KMS-11 (cell line): Measurements from ENCODE around the gene DNAJC19.
"Not testable (repeated sequence)": the region's sequence is repeated elsewhere in the genome, so short reads cannot be mapped to it uniquely, and the experiment has no call there.

Experiments
- H2AFZ ChIP-seq: fragments of 200-600 bp; sonication (generic); 2 replicates; pipeline ENCODE4 v1.6.1; 2016; ENCODE audit warnings: antibody characterized with exemption, mixed run types, low read depth
- H3K27ac ChIP-seq: fragments of 200-600 bp; sonication (generic); 2 replicates; pipeline ENCODE4 v1.6.1; 2016; ENCODE audit warnings: mild to moderate bottlenecking, mixed run types
- H3K27me3 ChIP-seq: fragments of 200-600 bp; sonication (generic); 2 replicates; pipeline ENCODE4 v1.6.1; 2017; ENCODE audit warnings: mild to moderate bottlenecking, low read depth, mixed run types, moderate library complexity; ENCODE audit not compliant: insufficient read depth
- H3K36me3 ChIP-seq: fragments of 200-600 bp; sonication (generic); 2 replicates; pipeline ENCODE4 v1.6.1; 2017; ENCODE audit warnings: mild to moderate bottlenecking, mixed run types; ENCODE audit not compliant: insufficient read depth
- H3K4me1 ChIP-seq: fragments of 200-600 bp; sonication (generic); 2 replicates; pipeline ENCODE4 v1.6.1; 2016; ENCODE audit warnings: mild to moderate bottlenecking, low read depth, mixed run types; ENCODE audit not compliant: poor library complexity, severe bottlenecking
- H3K4me2 ChIP-seq: fragments of 200-600 bp; sonication (generic); 2 replicates; pipeline ENCODE4 v1.7.0; 2016; ENCODE audit warnings: mild to moderate bottlenecking, mixed run types
- H3K4me3 ChIP-seq: fragments of 200-600 bp; sonication (generic); IDR thresholded peaks from 2 replicates; pipeline ENCODE4 v1.6.1; 2017; ENCODE audit warnings: low read depth, low read length, mixed read lengths; ENCODE audit not compliant: insufficient read depth
- H3K79me2 ChIP-seq: fragments of 200-600 bp; sonication (generic); 2 replicates; pipeline ENCODE4 v1.6.1; 2016; ENCODE audit warnings: low read depth, mixed run types; ENCODE audit not compliant: insufficient read depth
- H3K9ac ChIP-seq: fragments of 200-600 bp; sonication (generic); 2 replicates; pipeline ENCODE4 v1.6.1; 2016; ENCODE audit warnings: mild to moderate bottlenecking, mixed run types
- H4K20me1 ChIP-seq: fragments of 200-600 bp; sonication (generic); 2 replicates; pipeline ENCODE4 v1.6.1; 2016; ENCODE audit warnings: mild to moderate bottlenecking, mixed run types; ENCODE audit not compliant: insufficient read depth
- TF ChIP-seq, protein P1 (sequence below): fragments of 200-600 bp; sonication (generic); conservative IDR thresholded peaks from 2 replicates; pipeline ENCODE4 v1.6.1; 2017; ENCODE audit warnings: low read depth, mild to moderate bottlenecking, antibody characterized with exemption, low read length, moderate library complexity, mixed read lengths

The DNAJC19 gene

GRCh38 chr3:181009225-181009624 is 19.7 kb upstream of the DNAJC19 start:
- H3K4me3 ChIP-seq, result no peak overlapping the region
- no peak overlapping the region for H3K4me2 ChIP-seq
- no peaks in the 10 kb centered on the region for H4K20me1 ChIP-seq
- TF ChIP-seq, protein P1, sequence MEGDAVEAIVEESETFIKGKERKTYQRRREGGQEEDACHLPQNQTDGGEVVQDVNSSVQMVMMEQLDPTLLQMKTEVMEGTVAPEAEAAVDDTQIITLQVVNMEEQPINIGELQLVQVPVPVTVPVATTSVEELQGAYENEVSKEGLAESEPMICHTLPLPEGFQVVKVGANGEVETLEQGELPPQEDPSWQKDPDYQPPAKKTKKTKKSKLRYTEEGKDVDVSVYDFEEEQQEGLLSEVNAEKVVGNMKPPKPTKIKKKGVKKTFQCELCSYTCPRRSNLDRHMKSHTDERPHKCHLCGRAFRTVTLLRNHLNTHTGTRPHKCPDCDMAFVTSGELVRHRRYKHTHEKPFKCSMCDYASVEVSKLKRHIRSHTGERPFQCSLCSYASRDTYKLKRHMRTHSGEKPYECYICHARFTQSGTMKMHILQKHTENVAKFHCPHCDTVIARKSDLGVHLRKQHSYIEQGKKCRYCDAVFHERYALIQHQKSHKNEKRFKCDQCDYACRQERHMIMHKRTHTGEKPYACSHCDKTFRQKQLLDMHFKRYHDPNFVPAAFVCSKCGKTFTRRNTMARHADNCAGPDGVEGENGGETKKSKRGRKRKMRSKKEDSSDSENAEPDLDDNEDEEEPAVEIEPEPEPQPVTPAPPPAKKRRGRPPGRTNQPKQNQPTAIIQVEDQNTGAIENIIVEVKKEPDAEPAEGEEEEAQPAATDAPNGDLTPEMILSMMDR, result no peak
- H3K79me2 ChIP-seq, result no peaks in the 10 kb centered on the region
- no peak overlapping the region for H3K27ac ChIP-seq
- no peaks in the 10 kb centered on the region for H3K27me3 ChIP-seq
- no peak overlapping the region for H2AFZ ChIP-seq
- H3K9ac ChIP-seq, result no peak overlapping the region
- no peaks in the 10 kb centered on the region for H3K36me3 ChIP-seq
- no peaks in the 10 kb centered on the region for H3K4me1 ChIP-seq

- TF ChIP-seq, protein P1, result no peak
- no peak overlapping the region for H2AFZ ChIP-seq
- no peak overlapping the region for H3K4me2 ChIP-seq
- H3K27ac ChIP-seq, result no peak overlapping the region
- H3K79me2 ChIP-seq, result no peaks in the 10 kb centered on the region
- no peaks in the 10 kb centered on the region for H3K4me1 ChIP-seq
- H4K20me1 ChIP-seq, result no peaks in the 10 kb centered on the region
- H3K4me3 ChIP-seq, result no peak overlapping the region
- H3K36me3 ChIP-seq, result no peaks in the 10 kb centered on the region
- H3K27me3 ChIP-seq, result no peaks in the 10 kb centered on the region
- no peak overlapping the region for H3K9ac ChIP-seq
Measured at GRCh38 chr3:181008796-181009195, 19.3 kb upstream of the DNAJC19 start.

DNA sequence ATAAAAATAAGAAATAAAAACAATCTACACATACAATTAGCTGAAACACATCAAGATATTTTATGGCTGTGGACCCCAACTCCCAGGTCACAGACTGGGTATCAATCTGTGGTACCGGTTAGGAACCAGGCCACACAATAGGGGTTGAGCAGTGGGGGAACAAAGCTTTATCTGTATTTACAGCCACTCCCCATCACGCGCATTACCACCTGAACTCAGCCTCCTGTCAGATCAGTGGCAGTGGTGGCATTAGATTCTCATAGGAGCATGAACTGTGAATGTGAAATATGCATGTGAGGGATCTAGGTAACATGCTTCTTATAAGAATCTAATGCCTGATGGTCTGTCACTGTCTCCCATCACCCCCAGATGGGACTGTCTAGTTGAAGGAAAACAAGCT is 17.7 kb upstream of the DNAJC19 start:
- Histone ChIP-seq H3K4me3 (no peak overlapping the region), H4K20me1 (no peaks in the 10 kb centered on the region), H3K36me3 (no peaks in the 10 kb centered on the region), H3K4me2 (no peak overlapping the region), H3K9ac (no peak overlapping the region), H3K27me3 (no peaks in the 10 kb centered on the region), H2AFZ (no peak overlapping the region), H3K4me1 (no peaks in the 10 kb centered on the region), H3K79me2 (no peaks in the 10 kb centered on the region), H3K27ac (no peak overlapping the region)
- TF ChIP-seq, protein P1, result no peak

- no peak overlapping the region for H2AFZ ChIP-seq
- no peak overlapping the region for H3K4me2 ChIP-seq
- TF ChIP-seq, protein P1, result no peak
- H3K79me2 ChIP-seq, result no peaks in the 10 kb centered on the region
- H3K4me3 ChIP-seq, result no peak overlapping the region
- H3K36me3 ChIP-seq, result no peaks in the 10 kb centered on the region
- no peaks in the 10 kb centered on the region for H3K27me3 ChIP-seq
- H3K4me1 ChIP-seq, result no peaks in the 10 kb centered on the region
- H4K20me1 ChIP-seq, result no peaks in the 10 kb centered on the region
- H3K9ac ChIP-seq, result no peak overlapping the region
- H3K27ac ChIP-seq, result no peak overlapping the region
Measured at GRCh38 chr3:181006541-181006940, 17.0 kb upstream of the DNAJC19 start.

- not testable (repeated sequence) for H3K79me2 ChIP-seq
Measured at GRCh38 chr3:181003469-181003868, 13.9 kb upstream of the DNAJC19 start.

GRCh38 chr3:181002331-181002730 is 12.8 kb upstream of the DNAJC19 start:
- not testable (repeated sequence) for H3K36me3 ChIP-seq, H3K79me2 ChIP-seq, H3K27me3 ChIP-seq, H3K4me1 ChIP-seq, H3K4me3 ChIP-seq, H2AFZ ChIP-seq, H4K20me1 ChIP-seq, H3K4me2 ChIP-seq, H3K27ac ChIP-seq, H3K9ac ChIP-seq

More at GRCh38 chr3:181003469-181003868, 13.9 kb upstream of the DNAJC19 start:
- not testable (repeated sequence) for H3K9ac ChIP-seq, H4K20me1 ChIP-seq, H3K4me1 ChIP-seq, H3K36me3 ChIP-seq, H3K27ac ChIP-seq, H3K27me3 ChIP-seq, H3K4me2 ChIP-seq, H3K4me3 ChIP-seq, H2AFZ ChIP-seq
